ENCODE data around the gene DNAH10. TPM values are rescaled to one million over a fixed set of nuclear protein-coding genes. Genes with fewer than 3 reads are reported as not detected.

The DNAH10 gene
- total and polyA plus RNA-seq, 4 donors = 4.5 to 18.1 (median 11.4) TPM

DNA sequence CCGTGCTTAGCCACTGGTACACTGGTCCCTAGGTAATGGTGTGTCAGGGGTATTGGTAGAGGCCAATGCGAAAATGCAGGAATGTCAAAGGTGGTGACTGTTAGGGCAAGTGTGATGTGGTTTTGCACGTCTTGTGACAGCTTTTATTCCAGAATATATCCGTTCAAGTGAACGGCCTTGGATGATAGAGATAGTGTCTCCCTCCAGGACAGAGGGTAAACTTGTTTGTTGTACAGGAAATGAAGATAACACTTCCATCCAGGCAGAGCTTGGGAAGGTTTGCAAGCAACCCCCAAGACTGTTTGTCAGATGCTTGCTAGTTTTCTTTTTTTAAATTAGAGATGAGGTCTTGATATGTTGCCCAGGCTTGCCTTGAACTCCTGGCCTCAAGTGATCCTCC, 84.2 kb downstream of the DNAH10 start:
- no peaks in the 10 kb centered on the region for H3K4me1 ChIP-seq (ENCODE audit: control insufficient read depth, insufficient read depth, low read length)
- H3K27me3 ChIP-seq (ENCODE audit: control insufficient read depth, insufficient read depth, low read length) = no peaks in the 10 kb centered on the region
- no peak for DNase-seq (ENCODE audit: low read depth in 4 of 6, low spot score in 6 of 6)
- no peak overlapping the region for H3K27ac ChIP-seq (ENCODE audit: low read depth, low read length)
- WGBS (ENCODE audit: insufficient coverage) = 83% methylated on average over 4 of the region's 5 CpGs
- H3K36me3 ChIP-seq (ENCODE audit: control insufficient read depth, insufficient read depth, low read length) = peaks cover 4% of the 10 kb centered on the region
- no peak overlapping the region for H3K4me3 ChIP-seq (ENCODE audit: low read depth, low read length)
- H3K9me3 ChIP-seq (ENCODE audit: control insufficient read depth, insufficient read depth, low read length) = no peaks in the 10 kb centered on the region

DNA sequence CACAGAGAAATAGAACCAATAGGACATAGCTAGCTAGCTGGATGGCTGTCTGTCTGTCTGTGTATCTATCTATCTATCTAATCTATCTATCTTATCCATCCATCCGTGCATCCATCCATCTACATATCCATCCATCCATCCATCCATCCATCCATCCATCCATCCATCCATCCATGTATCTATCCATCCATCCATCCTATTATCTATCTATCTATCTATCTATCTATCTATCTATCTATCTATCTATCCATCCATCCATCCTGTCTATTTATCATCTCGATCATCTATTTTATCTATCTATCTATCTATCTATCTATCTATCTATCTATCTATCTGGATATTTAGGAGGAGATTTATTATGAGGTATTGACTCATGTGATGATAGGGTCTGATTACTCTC, 84.9 kb downstream of the DNAH10 start:
- H3K4me3 ChIP-seq (ENCODE audit: low read depth, low read length) = no peak overlapping the region
- no peak overlapping the region for H3K27ac ChIP-seq (ENCODE audit: low read depth, low read length)
- no peaks in the 10 kb centered on the region for H3K4me1 ChIP-seq (ENCODE audit: control insufficient read depth, insufficient read depth, low read length)
- no peaks in the 10 kb centered on the region for H3K9me3 ChIP-seq (ENCODE audit: control insufficient read depth, insufficient read depth, low read length)
- peaks cover 4% of the 10 kb centered on the region for H3K36me3 ChIP-seq (ENCODE audit: control insufficient read depth, insufficient read depth, low read length)
- H3K27me3 ChIP-seq (ENCODE audit: control insufficient read depth, insufficient read depth, low read length) = no peaks in the 10 kb centered on the region
- no peak for DNase-seq (ENCODE audit: low read depth in 4 of 6, low spot score in 6 of 6)
- WGBS (ENCODE audit: insufficient coverage) = 100% methylated on average over 1 of the region's 2 CpGs

DNA sequence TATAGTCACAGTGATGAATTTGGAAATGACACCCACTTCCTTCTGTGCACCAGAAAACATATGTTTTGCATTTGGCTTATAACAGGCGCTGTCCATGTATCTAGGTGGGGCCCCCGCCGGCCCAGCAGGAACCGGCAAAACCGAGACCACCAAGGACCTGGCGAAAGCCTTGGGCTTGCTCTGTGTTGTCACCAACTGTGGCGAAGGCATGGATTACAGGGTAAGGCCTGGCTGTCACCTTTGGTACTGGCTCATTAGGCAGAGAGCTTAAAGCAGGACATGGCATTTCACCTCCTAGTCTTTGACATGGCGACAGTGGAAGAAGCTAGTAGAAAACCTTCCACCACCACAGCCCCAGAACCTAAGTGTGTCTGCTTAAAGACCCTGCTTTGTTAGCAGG, 85.8 kb downstream of the DNAH10 start:
- H3K4me3 ChIP-seq (ENCODE audit: low read depth, low read length) = no peak overlapping the region
- 96% methylated on average over 7 of the region's 8 CpGs for WGBS (ENCODE audit: insufficient coverage)
- DNase-seq (ENCODE audit: low read depth in 4 of 6, low spot score in 6 of 6) = no peak
- H3K9me3 ChIP-seq (ENCODE audit: control insufficient read depth, insufficient read depth, low read length) = no peaks in the 10 kb centered on the region
- H3K27me3 ChIP-seq (ENCODE audit: control insufficient read depth, insufficient read depth, low read length) = no peaks in the 10 kb centered on the region
- H3K4me1 ChIP-seq (ENCODE audit: control insufficient read depth, insufficient read depth, low read length) = no peaks in the 10 kb centered on the region
- H3K36me3 ChIP-seq (ENCODE audit: control insufficient read depth, insufficient read depth, low read length) = peaks cover 4% of the 10 kb centered on the region
- no peak overlapping the region for H3K27ac ChIP-seq (ENCODE audit: low read depth, low read length)

DNA sequence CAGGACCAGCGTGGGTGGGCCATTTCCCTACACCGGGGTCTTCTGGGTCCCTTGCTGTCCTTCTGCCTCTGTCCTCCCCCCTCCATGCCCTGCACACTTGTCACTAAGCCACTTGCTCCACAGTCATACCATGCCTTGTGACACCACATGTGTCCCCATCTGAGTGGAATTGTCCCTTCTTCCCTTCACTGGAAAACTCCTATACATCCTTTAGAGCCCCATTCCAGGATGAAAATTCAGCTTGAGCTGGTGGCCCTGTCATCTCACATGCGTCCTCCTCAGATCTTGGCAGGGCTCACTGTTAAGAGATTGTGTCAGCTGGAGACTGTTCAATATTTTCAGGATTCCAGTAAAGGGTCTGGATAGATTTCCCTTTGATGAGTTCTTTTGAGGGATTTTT, 87.4 kb downstream of the DNAH10 start:
- Histone ChIP-seq H3K36me3 (ENCODE audit: control insufficient read depth, insufficient read depth, low read length) (peaks cover 4% of the 10 kb centered on the region), H3K27ac (ENCODE audit: low read depth, low read length) (no peak overlapping the region), H3K4me3 (ENCODE audit: low read depth, low read length) (no peak overlapping the region), H3K4me1 (ENCODE audit: control insufficient read depth, insufficient read depth, low read length) (no peaks in the 10 kb centered on the region), H3K9me3 (ENCODE audit: control insufficient read depth, insufficient read depth, low read length) (no peaks in the 10 kb centered on the region), H3K27me3 (ENCODE audit: control insufficient read depth, insufficient read depth, low read length) (no peaks in the 10 kb centered on the region)
- 86% methylated on average over 3 of the region's 3 CpGs for WGBS (ENCODE audit: insufficient coverage)
- DNase-seq (ENCODE audit: low read depth in 4 of 6, low spot score in 6 of 6) = no peak

DNA sequence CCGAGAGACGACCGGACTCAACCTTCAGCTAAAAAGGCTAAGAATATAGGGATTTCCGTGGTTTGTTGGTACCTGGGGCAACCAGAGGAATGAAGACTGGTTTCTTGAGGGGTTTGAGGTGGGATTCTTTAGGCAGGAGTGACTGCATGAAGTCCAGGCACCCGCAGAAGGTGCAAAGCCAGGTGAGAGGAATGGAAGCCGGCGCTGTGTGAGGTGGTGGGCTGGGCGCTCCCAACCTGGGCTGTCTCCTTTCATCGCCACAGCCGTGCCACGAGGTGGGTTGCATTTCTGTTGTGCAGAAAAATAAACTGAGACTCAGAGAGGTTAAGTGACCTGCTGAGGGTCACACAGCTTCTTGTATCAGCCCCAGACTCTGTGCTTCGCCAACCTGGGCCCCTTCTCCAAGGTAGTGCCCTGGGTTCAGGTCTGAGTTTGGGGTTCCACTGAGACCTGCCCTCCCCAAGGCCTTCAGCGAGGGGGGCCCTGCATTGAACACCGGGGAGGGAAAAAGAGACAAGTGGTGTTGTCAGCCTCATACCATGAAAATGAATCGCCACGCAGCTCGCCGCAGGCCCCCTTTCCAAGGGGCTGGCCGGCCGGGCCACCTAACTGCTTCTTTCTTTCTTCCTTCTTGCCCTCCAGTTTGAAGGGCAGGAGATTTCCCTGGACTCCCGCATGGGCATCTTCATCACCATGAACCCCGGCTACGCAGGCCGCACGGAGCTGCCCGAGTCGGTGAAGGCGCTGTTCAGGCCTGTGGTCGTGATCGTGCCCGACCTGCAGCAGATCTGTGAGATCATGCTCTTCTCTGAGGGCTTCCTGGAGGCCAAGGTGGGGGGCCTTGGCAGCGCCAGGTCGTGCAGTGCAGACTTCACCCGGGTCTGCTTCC, 88.4 kb downstream of the DNAH10 start:
- Histone ChIP-seq H3K9me3 (ENCODE audit: control insufficient read depth, insufficient read depth, low read length) (no peaks in the 10 kb centered on the region), H3K4me3 (ENCODE audit: low read depth, low read length) (no peak overlapping the region), H3K27me3 (ENCODE audit: control insufficient read depth, insufficient read depth, low read length) (no peaks in the 10 kb centered on the region), H3K36me3 (ENCODE audit: control insufficient read depth, insufficient read depth, low read length) (peaks cover 4% of the 10 kb centered on the region), H3K27ac (ENCODE audit: low read depth, low read length) (no peak overlapping the region), H3K4me1 (ENCODE audit: control insufficient read depth, insufficient read depth, low read length) (no peaks in the 10 kb centered on the region)
- 93% methylated on average over 31 of the region's 34 CpGs for WGBS (ENCODE audit: insufficient coverage)
- no peak for DNase-seq (ENCODE audit: low read depth in 4 of 6, low spot score in 6 of 6)

DNA sequence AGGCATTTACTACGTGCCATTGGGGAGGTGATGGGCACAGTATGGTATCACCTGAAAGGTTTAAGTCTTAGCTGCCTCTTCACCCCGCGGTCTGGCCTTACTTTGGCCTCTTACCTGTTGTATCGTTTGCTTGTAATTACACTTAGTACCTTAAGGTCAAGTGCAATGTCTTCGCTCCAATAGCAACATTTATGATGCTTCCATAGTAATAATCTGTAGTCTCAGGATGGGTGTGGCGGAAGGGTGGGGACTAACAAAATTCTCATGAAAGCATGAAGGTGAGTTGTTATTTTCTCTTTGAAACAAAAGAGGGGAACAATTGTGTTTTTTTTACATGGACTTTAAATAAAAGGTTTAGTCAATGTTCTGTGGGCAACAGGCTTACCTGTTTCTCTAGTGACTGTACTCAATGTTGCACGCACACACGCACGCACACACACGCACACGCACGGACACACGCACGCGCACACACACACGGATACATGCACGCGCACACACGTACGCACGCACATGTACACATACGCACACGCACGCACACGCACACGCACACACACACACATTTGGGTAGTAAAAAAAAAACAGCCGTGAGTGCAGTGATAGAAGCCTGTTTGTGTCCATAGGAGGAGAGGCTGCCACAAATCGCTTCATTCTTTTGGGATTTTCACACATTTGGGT, 91.4 kb downstream of the DNAH10 start:
- Histone ChIP-seq H3K27me3 (ENCODE audit: control insufficient read depth, insufficient read depth, low read length) (no peaks in the 10 kb centered on the region), H3K4me3 (ENCODE audit: low read depth, low read length) (no peak overlapping the region), H3K9me3 (ENCODE audit: control insufficient read depth, insufficient read depth, low read length) (no peaks in the 10 kb centered on the region), H3K4me1 (ENCODE audit: control insufficient read depth, insufficient read depth, low read length) (no peaks in the 10 kb centered on the region), H3K36me3 (ENCODE audit: control insufficient read depth, insufficient read depth, low read length) (peaks cover 4% of the 10 kb centered on the region), H3K27ac (ENCODE audit: low read depth, low read length) (no peak overlapping the region)
- no peak for DNase-seq (ENCODE audit: low read depth in 4 of 6, low spot score in 6 of 6)
- 85% methylated on average over 8 of the region's 28 CpGs for WGBS (ENCODE audit: insufficient coverage)

DNA sequence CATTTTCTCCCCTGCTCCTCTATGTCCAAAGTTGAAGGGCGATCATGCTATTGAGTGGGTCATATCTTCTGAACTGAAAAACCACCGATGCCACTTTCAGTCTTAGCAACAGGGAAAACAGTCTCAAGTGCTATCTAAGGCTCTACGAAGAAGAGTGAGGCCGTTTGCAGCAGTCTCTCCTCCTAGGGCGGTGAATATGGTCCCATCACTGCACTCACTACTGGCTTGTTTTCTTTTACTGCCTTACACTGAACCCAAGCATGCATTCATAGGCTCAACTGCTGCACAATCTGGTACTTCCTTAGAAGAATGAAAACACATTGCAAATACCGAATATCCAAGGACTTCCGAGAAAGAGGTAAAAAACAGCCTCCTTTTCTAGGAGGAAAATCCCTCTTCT, 92.1 kb downstream of the DNAH10 start:
- Histone ChIP-seq H3K27me3 (ENCODE audit: control insufficient read depth, insufficient read depth, low read length) (no peaks in the 10 kb centered on the region), H3K4me1 (ENCODE audit: control insufficient read depth, insufficient read depth, low read length) (no peaks in the 10 kb centered on the region), H3K4me3 (ENCODE audit: low read depth, low read length) (no peak overlapping the region), H3K36me3 (ENCODE audit: control insufficient read depth, insufficient read depth, low read length) (peaks cover 4% of the 10 kb centered on the region), H3K27ac (ENCODE audit: low read depth, low read length) (no peak overlapping the region), H3K9me3 (ENCODE audit: control insufficient read depth, insufficient read depth, low read length) (no peaks in the 10 kb centered on the region)
- DNase-seq (ENCODE audit: low read depth in 4 of 6, low spot score in 6 of 6) = no peak
- 76% methylated on average over 5 of the region's 7 CpGs for WGBS (ENCODE audit: insufficient coverage)

DNA sequence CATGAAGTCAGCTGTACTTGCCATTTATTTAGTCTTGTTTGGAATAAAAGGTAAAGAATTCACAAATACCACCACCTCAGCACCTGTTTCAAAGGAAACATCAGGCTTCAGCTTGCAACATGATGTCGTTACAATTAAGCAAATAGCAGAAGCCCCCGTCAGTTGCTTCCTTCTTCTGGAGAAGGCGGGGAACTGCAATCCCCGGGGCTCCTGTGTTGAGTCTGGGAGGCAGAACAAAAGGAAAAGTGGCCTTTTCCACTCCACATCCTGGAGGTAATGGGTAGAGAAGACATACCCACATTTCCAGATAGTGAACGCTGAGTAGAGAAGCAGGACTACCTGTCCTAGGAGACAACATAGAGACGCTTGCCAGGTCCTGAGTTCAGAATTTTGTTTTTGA, 92.8 kb downstream of the DNAH10 start:
- Histone ChIP-seq H3K9me3 (ENCODE audit: control insufficient read depth, insufficient read depth, low read length) (no peaks in the 10 kb centered on the region), H3K27ac (ENCODE audit: low read depth, low read length) (no peak overlapping the region), H3K36me3 (ENCODE audit: control insufficient read depth, insufficient read depth, low read length) (peaks cover 4% of the 10 kb centered on the region), H3K4me1 (ENCODE audit: control insufficient read depth, insufficient read depth, low read length) (peaks cover 4% of the 10 kb centered on the region), H3K27me3 (ENCODE audit: control insufficient read depth, insufficient read depth, low read length) (no peaks in the 10 kb centered on the region), H3K4me3 (ENCODE audit: low read depth, low read length) (no peak overlapping the region)
- WGBS (ENCODE audit: insufficient coverage) = 72% methylated on average over 3 of the region's 6 CpGs
- no peak for DNase-seq (ENCODE audit: low read depth in 4 of 6, low spot score in 6 of 6)

DNA sequence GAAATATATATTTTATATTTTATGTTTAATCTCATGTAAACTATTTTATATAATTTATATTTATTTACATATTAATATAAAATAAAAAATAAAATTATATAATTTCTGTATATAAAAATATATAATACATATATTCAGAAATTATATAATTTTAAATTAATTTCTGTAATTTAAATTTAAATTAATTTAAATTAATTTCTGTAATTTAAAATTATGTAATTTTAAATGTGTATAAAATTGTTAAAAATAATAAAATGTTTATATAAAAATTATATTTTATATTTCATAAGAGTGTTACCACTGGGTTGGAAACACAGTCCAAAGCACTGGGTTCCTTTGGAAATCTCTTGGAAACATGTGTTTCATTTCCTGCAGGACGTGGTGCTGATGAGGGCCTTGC, 94.6 kb downstream of the DNAH10 start:
- no peaks in the 10 kb centered on the region for H3K36me3 ChIP-seq (ENCODE audit: control insufficient read depth, insufficient read depth, low read length)
- H3K4me1 ChIP-seq (ENCODE audit: control insufficient read depth, insufficient read depth, low read length) = peaks cover 9% of the 10 kb centered on the region
- no peak for DNase-seq (ENCODE audit: low read depth in 4 of 6, low spot score in 6 of 6)
- 87% methylated on average over 1 of the region's 1 CpG for WGBS (ENCODE audit: insufficient coverage)
- H3K4me3 ChIP-seq (ENCODE audit: low read depth, low read length) = no peak overlapping the region
- H3K27ac ChIP-seq (ENCODE audit: low read depth, low read length) = no peak overlapping the region
- H3K9me3 ChIP-seq (ENCODE audit: control insufficient read depth, insufficient read depth, low read length) = no peaks in the 10 kb centered on the region
- H3K27me3 ChIP-seq (ENCODE audit: control insufficient read depth, insufficient read depth, low read length) = no peaks in the 10 kb centered on the region

DNA sequence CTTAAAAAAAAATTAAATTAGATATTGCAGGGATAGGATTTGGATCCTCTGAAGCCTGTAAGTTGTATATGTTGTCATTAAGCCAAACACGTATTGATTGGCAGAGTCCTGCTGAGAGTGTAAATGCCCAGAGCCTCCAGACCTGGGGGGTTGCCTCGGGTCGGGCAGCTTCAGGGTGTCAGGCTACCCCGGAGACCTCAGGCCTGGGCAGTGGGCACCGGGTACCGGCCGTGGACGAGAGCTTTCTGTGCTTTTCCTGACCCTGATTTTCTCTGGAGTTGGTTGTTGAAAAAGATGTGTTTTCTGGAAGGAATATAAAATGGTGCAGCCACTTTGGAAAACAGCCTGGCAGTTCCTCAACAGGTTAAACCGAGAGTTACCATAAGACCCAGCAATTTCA, 96.1 kb downstream of the DNAH10 start:
- DNase-seq (ENCODE audit: low read depth in 4 of 6, low spot score in 6 of 6) = no peak
- H3K9me3 ChIP-seq (ENCODE audit: control insufficient read depth, insufficient read depth, low read length) = no peaks in the 10 kb centered on the region
- H3K27me3 ChIP-seq (ENCODE audit: control insufficient read depth, insufficient read depth, low read length) = no peaks in the 10 kb centered on the region
- no peaks in the 10 kb centered on the region for H3K36me3 ChIP-seq (ENCODE audit: control insufficient read depth, insufficient read depth, low read length)
- peaks cover 9% of the 10 kb centered on the region for H3K4me1 ChIP-seq (ENCODE audit: control insufficient read depth, insufficient read depth, low read length)
- 78% methylated on average over 9 of the region's 9 CpGs for WGBS (ENCODE audit: insufficient coverage)
- no peak overlapping the region for H3K4me3 ChIP-seq (ENCODE audit: low read depth, low read length)
- H3K27ac ChIP-seq (ENCODE audit: low read depth, low read length) = no peak overlapping the region
